ENCODE measurements around the gene EFNA4.
A peak's percentile ranks its signal among the peaks of the same experiment; 100 is the strongest.

Gene EFNA4

DNA sequence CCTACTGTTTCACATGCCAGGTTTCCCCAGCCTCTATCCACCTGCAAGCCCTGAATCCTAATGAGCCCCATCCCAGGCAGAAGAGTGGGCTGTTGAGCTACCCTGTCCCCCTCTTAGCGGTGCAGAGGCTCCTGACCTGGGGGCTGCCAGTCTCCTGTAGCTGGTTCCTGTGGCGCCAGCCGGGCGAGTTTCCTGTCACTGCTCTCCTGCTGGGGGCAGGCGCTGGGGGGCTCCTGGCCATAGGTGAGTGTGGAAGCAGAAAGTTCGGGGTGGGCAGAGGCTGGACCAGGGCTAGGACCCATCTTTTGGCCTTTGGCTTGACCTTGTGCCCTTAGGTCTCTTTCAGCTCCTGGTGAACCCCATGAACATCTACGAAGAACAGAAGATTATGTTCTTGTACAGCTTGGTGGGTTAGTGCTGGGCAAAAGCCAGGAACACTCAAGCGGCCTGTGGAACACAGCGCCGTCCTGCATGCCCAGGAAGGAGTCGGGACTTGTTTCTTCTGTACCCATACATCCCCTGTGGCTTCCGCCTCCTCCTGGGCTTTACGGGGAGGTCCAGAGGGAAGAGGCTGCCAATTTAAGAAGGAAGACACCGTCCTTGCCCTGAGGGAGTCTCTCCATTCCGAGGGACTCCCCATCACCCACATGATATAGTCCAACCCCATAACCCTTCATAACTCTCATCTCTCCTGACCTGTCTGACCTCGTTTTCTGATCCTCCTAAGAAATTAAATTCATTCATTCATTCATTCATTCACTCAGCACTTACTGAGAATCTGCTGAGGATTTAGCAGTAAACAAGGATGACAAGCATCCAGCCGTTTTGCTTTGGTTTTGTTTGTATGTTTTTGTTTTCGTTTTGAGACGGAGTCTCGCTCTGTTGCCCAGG, 29.0 kb upstream of the EFNA4 start:
- no peak for DNase-seq

DNA sequence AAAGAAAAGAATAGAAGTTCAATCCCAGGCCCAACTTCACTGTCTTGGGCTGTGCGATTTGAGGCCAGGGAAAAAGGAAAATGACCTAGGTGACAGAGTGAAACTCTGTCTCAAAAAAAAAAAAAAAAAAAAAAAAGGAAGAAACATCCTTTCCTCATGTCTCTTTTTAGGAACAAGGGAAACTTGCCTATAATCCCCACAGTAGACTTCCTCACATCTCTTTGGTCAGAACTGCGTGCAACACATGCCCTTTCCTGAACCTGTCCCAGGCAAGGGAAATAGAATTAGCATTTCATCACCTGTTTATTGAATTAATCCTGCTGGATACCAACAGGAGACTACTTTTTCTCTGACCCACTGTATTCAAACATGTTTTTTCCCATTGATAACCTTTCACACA, 27.6 kb upstream of the EFNA4 start:
- no peak for DNase-seq

DNA sequence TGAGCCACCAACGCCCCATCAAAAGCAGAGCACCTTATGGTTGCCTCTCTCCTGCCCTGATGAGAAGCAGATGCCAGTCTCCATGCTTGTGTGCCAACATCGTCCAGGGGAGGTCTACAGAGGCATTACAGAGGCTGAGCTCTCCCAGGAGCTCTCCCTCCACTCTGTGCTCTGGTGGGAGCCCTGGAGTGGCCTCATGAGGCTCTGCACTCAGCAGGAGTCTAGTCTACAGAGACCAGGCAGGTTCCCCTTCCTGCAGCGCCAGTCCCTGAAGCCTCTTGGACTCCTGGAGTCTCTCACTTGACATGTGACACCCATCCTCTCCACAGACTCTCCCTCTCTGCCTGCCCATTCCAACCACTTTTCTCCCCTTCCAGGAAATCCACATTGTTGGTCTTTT, 26.5 kb upstream of the EFNA4 start:
- no peak for DNase-seq

DNA sequence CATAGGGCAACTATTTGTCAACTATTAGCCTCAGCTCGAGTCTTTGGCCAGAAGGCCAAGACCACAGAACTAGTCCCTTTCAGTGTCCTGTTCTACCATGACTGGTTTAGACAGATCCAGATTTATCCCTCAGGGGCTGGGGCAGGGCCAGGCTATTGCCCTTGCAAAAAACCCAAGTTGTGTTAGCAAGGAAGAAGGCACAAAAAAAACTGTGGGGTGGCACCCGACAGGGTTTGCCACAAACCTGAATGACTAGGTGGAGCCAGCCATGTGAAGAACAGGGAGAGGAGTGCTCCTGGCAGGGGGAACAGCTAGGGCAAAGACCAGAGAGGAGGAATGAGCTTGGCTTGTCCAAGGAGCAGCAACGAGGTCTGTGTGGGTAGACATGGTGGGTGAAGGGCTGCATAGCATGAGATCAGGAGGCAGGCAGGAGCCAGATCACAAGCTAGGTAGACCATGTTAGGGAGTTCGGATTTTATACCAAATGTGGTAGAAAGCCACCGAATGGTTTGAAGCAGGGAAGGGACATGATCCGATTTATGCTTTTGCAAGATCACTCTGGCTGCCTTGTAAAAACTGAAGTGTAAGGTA, 25.6 kb upstream of the EFNA4 start:
- no peak for DNase-seq

DNA sequence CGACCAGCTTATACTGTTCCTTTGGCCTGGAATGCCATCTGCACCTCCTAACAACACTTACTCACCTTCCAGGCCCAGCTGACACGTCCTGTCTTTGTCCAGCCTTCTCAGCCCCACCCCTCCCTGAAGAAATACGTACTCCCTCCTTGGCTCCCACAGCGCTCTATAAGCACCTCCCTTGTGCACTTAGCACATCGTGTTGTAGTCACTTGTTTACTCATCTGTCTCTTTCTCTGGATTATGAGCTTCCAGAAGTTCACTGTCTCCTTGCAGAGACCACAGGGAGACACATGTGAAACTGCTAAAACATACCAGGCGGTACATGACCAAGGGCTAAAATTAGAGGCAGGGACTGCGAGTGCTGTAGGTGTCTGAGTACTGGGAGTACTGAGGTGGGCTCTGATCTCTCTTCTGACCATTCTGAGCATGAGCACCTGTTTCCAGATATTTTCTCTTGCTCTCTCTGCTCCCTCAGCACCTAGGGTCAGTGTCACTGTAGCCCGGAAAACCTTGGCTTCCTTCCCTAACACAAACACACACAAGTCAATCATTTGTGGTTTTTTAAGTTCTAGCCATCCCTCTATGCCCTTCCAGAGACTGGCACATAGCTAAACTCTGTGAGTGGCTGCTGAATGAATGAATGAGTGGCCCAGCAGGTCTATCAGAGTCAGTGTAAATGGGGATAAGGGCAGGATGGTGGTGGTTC, 24.8 kb upstream of the EFNA4 start:
- DNase-seq = no peak

DNA sequence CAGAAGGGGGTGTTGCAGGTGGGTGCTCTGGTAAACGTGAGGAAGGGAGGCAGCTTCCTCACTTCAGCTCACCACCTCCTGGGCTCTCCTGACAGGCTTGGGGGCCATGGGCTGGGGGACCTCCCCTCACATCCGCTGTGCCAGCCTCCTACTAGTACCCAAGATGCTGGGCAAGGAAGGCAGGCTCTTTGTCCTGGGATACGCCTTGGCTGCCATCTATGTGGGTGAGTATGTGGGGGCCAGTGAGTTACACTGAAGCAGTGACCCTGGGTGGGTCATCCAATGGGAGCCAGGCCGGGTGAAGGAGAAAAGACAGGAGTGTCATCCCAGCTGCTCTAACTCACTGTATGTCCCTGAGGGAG, 24.3 kb upstream of the EFNA4 start:
- DNase-seq = no peak

DNA sequence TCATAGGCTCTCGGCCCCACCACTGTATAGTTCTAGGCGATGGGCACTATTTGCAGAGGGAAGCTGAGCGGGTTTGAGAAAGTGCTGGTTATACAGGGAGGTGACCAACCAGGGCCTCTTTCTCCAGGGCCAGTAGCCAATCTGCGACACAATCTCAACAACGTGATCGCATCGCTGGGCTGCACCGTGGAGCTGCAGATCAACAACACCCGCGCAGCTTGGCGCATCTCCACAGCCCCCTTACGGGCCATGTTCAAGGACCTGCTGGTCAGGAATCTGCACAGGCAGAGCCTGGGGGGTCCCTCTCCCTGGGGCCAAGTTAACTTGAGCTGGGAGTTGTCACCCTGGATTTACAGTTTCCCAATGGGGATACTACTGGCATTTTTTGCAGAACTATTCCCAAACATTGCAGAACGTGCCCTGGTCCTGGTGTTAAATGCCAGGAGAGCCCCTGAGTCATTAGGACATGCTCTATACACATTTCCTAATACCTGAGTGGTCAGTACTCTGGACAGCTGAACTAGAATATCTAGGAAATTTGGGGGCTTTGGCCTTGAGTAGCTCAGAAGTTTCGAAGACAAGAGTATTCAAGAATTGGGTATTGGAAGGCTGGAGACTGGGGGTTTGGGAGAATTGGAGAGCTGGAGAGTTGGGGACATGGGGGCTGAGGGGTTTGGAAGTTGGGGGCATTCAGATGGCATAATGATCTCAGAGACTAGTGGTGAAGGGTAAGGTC, 23.0 kb upstream of the EFNA4 start:
- DNase-seq = no peak

DNA sequence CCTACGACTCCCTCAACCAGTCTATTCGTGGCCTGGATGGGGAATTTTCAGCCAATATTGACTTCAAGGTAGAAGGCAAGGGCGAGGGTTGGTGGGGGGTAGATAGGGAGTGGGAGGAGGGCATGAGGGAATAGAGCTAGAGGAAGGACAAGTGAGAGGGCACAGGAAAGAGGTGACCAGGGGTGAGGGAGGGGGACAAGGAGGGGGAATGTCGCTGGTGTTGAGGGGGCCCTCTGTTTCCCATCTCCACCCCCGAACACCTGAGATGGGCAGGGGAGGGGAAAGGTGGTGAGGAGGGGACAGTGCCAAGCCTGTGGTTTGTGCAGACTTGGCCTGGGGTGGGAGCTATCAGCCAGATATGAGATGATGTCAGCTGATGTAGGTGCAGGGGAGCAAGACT, 20.8 kb upstream of the EFNA4 start:
- DNase-seq = no peak

DNA sequence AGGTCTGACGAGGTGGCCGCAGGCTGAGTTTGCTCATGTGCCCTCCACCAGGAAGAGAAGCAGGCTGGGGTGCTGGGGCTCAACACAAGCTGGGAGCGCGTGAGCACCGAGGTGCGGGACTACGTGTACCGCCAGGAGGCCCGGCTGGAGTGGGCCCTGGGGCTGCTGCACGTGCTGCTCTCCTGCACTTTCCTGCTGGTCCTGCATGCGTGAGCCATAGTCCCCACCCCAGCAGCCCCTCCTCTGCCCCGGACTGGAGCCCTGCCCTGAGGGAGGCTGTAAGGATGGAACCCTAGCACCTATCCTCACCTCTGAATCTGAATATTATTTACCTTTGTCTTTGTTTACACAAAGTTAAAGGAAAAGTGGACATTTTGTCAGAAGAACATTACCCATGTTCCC, 20.2 kb upstream of the EFNA4 start:
- DNase-seq = no peak

DNA sequence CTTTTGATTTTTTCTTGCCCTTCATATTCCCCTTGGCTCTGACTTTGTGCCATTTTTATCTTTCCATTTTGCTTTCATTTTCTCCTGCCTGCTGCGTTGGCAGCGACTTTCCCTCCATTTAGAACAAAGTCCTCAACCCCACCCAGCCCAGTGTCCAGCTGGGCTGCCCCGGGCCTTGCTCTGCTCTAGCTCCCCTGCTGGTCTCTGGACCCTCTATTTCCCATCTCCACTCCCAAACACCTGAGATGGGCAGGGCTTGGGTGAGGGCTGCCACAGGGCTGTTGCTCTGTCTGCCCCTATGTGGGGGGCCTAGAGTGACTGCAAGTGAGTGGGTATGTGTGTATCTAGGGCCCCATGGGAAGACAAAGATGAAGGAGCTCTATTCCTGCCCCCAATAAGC, 19.7 kb upstream of the EFNA4 start:
- no peak for DNase-seq

DNA sequence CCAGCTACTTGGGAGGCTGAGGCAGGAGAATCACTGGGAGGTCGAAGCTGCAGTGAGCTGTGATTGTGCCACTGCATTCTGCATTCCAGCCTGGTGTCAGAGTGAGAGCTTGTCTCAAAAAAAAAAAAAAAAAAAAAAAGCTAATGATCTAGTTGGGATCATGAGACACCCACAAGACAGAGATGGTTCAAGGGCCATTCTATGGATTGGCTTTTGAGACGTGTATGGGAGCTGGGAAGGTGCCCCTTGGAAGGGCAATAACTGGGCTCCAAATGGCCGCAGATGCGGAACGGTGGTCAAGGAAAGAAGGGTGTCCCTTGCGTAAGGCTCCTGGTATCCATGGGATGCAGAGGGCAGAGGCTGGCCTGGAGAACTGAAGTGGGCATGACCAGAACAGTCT, 19.2 kb upstream of the EFNA4 start:
- DNase-seq = no peak

DNA sequence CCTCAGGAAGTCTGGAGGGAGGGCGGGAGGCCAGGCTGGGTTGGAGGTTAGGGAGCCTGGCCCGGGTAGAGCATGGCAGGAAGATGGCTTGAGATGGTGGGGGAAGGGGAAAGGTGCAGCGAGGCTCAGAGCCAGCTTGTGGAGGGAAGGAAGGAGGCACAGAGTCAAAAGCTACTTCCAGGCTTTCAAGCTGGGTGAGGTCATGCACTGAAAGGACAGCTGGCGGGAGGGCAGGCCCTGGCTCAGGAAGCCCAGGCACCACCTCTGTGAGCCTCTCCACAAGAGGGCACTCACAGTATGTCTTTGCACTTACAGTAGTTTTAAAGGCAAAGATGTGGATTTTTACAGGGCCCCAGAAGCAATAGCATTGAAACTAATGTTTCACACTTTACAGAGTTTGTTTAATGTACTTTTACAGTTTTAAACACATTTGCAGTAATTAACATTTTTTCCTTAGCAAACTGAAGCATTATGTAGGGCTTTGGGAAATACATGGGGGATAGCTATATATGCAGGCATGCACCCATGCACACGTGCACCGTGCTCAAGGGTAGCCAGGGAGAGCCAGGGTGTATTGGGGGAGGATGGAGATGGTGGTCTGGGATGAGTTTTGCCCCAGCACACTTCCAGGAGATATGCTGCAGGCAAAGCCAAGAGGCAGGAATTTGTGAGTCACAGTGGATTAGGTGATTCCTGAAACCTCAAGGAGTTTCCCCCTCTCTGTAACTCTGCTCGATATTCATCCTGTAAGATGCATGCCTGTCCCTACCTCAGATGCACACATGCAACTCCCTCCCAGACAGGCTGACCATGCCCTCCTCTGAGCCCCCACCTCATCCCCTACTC, 18.5 kb upstream of the EFNA4 start:
- peak; percentile 68 for DNase-seq

DNA sequence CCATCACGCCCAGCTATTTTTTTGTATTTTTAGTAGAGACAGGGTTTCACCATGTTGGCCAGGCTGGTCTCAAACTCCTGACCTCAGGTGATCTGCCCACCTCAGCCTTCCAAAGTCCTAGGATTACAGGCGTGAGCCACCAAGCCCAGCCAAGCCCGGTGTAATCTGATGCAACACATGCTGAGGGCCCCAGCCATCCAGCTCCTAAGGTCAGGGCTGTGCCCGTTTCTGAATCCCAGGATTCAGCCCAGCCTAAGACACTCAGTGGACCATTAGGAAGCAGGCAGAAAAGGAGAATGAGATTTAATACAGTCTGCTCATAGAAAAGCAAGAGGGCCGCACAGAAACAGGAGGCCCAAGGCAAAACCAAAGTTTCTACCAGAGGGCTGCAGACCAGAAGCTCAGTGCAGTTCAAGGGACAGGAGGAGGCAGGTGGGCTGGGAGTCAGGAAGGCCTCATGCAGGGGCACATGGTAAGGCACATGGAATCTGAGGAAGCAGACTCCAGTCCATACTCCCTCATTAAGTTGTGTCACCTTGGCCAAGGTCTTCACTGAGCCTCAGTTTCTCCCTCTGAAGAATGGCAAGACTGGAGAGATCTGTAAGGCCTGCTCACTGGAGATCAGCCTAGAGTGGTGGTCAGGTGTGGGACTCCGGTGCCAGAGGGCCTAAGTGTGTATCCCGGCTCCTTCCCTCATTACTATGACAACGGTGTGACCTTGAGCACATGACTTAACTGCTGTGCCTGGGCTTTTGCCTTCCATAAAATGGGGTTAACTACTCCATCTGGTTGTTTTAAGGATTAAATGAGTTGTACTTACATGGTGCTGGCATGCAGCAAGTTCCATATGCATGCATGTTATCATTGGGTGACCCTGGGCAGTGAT, 14.8 kb upstream of the EFNA4 start:
- no peak for DNase-seq

DNA sequence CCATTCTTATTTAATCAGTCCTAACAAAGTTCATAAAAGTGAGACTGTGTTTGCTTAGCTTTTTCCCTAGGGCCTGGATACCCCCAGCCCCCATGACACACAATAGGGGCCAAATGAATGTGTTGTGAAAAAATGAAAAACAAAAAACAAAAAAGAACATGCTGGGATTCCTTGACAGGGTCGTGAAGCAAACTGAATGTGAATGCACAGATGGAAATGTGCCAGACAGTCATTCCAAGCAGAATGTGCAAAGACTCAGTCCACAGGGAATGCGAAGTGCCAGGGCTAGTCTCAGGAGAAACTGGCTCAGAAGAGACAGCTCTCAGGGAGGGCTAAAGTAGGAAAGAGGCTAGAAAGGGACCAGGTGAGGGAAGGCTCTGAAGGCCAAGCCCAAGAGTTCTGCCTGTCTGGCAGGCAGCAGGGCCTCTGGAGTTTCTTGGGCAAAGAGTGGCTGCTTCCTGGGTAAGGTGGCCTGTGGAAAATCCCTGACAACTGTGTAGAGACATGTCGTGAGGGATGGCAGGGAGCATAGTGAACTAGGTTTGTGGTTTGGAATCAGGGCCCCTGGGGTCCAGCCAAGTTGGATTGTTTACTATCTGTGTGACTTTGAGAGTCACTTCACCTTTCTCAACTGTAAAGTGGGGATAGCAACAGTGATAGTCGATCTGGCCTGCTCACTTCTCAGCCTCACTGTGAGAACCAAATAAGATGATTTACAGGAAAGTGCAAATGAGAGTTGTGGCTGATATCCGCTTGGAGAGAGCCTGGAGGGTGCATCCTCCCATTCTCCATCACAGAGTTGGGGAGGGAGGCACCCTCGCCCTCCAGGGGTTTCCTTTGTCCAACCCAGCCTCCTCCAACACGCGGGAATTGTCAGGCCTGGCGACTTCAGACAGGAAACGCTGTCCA, 13.6 kb upstream of the EFNA4 start:
- no peak for DNase-seq

DNA sequence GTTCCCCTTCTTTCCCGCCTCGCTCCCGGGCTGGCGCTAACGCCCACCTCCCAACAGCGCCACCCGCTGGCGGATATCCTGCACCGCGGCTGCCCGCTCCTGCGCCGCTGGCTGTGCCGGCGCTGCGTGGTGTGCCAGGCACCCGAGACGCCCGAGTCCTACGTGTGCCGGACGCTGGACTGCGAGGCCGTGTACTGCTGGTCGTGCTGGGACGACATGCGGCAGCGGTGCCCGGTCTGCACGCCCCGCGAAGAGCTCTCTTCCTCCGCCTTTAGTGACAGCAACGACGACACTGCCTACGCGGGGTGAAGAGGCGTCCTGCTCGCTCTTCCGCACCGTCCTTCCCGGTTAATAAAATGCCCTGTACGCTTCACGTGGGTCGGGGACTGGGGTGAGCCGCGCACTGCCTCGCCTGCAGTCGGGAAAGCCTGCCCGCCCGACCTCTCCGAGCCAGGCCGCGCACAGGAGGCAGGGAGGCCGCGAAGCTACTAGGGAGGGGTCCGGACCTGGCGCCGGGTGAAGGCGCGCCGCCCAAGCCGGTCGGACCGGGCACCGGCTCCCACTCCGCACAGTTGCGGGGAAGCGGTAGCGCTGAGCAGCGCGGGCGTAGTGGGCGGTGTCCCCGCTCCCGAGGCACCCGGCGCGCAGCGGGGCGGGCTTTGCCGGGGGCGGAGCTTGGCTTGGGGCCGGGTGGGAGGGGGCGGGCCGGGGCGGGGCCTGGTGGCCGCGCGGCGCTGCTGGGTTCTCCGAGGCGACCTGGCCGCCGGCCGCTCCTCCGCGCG, 12.8 kb upstream of the EFNA4 start, which contains the start of gene ADAM15:
Gene ADAM15 (plus strand): TSS at position 757 of the 782 bp plus-strand sequence. CDS start 71 bp downstream, outside the sequence.
- DNase-seq = peak; percentile 93

DNA sequence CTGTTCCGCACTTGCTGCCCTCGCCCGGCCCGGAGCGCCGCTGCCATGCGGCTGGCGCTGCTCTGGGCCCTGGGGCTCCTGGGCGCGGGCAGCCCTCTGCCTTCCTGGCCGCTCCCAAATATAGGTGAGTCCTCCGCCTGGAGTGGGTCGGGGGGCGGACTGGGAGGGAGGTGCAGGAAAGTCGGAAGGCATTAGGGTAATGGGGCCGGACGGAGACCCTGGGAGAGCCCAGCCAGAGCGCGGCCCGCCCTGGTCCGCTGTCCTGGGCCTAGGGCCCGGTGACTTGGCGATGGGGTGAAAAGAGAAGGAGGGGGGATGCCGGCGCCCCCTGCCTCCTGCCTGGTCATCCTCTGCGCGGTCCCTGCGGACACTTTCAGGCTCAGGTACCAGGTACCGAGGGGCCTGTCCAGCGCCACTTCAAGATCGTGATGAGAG, 12.2 kb upstream of the EFNA4 start:
- DNase-seq = no peak

DNA sequence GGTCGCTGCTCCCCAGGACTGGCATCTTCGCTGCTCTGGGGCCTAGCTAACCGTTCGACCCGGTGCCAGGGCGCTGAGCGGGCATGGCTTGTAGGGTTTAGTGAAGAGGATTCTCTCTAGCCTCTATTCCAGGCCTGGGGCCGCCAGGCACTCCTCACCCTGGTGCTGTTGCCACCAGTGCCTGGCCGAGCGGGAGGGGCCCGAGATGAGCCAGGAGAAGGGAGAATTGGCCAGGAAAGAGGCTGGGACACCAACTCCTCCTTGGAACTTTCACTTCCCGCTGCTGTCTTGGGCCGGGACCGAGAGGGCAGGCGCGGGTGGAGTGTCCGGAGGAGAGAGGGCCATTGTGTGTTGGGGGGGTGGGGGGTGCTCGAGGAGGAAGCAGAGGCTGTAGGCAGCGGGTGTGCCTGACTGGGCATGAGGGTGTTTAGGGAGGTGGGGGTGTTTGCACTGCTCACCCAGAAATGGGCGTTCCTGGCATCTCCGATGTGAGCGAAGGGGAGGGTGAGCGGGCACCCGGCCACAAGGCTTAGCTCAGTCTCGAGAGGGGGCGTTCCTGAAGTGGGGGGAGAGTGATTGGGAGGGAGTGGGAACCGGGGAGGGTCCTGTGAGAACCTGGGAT, 11.7 kb upstream of the EFNA4 start:
- peak; percentile 77 for DNase-seq

All from activated CD8-positive, alpha-beta memory T cell treated with anti-CD3 and anti-CD28 coated beads, Interleukin-2, amount 50 U/mL, for 48 hours (primary cell).